ENCODE measurements around the gene MTMR3. TPM values are rescaled to one million over a fixed set of nuclear protein-coding genes. Genes with fewer than 3 reads are reported as not detected.

MTMR3 gene
- polyA plus RNA-seq, 1 of the 3 experiments (the other 2 are of a cell fraction) = 20.4 TPM

GRCh38 chr22:30045901-30046715, 163.1 kb downstream of the MTMR3 start:
- 96% methylated on average over 16 of the region's 21 CpGs for WGBS (ENCODE audit: low lambda C conversion rate)
- H3K27ac ChIP-seq (ENCODE audit: low read depth in 2 of 2, low read length in 1 of 2) = no peak overlapping the region
- no peaks in the 10 kb centered on the region for H3K9me3 ChIP-seq
- ChIA-PET CTCF (interaction anchor here (1.7 kb wide), 1 partner anchor 9 kb away, joined by 6 read pairs; no protein-coding TSS in a partner anchor), POLR2A (no interaction called here)
- H3K4me2 ChIP-seq = no peak overlapping the region
- TF ChIP-seq ELF1 (IDR thresholded peaks at IDR 0.05) (no peak), TAF1 (IDR thresholded peaks at IDR 0.05; ENCODE audit: borderline replicate concordance, low read depth, low read length) (no peak), GATA2 (CRISPR knock-in tag; IDR thresholded peaks at IDR 0.05) (no peak)
- no peaks in the 10 kb centered on the region for H3K36me3 ChIP-seq (replicated peaks in 1 of 2; ENCODE audit: control insufficient read depth in 1 of 2, insufficient read depth in 2 of 2, low read length in 1 of 2)
- DNase-seq = no peak
- H3F3A ChIP-seq (replicated peaks; ENCODE audit: insufficient read depth) = peaks cover 21% of the 10 kb centered on the region
- peaks cover 0 to 27% of the 10 kb centered on the region in 2 experiments; a peak in 3 of 4 replicates for H3K4me1 ChIP-seq (ENCODE audit: control insufficient read depth in 1 of 2, insufficient read depth in 2 of 2, low read depth in 1 of 2, low read length in 1 of 2)
- H3K27me3 ChIP-seq (ENCODE audit: insufficient read depth) = no peaks in the 10 kb centered on the region
- H3K4me3 ChIP-seq (ENCODE audit: low read depth in 2 of 2, low read length in 1 of 2) = no peak overlapping the region
- no peak overlapping the region for H3K9ac ChIP-seq
- no peaks in the 10 kb centered on the region for H3K79me2 ChIP-seq (ENCODE audit: insufficient read depth)
- no peaks in the 10 kb centered on the region for H4K20me1 ChIP-seq (ENCODE audit: insufficient read depth)
- no peaks in the 10 kb centered on the region for H3K9me2 ChIP-seq
- no peak overlapping the region for H2AFZ ChIP-seq (ENCODE audit: low read depth)

GRCh38 chr22:30046716-30047363, 163.9 kb downstream of the MTMR3 start:
- 98% methylated on average over 10 of the region's 15 CpGs for WGBS (ENCODE audit: low lambda C conversion rate)
- H4K20me1 ChIP-seq (ENCODE audit: insufficient read depth) = no peaks in the 10 kb centered on the region
- no peak overlapping the region for H2AFZ ChIP-seq (ENCODE audit: low read depth)
- peaks cover 0 to 27% of the 10 kb centered on the region in 2 experiments; a peak in 3 of 4 replicates for H3K4me1 ChIP-seq (ENCODE audit: control insufficient read depth in 1 of 2, insufficient read depth in 2 of 2, low read depth in 1 of 2, low read length in 1 of 2)
- no peaks in the 10 kb centered on the region for H3K9me3 ChIP-seq
- H3F3A ChIP-seq (replicated peaks; ENCODE audit: insufficient read depth) = peaks cover 21% of the 10 kb centered on the region
- no peak overlapping the region for H3K27ac ChIP-seq (ENCODE audit: low read depth in 2 of 2, low read length in 1 of 2)
- no peaks in the 10 kb centered on the region for H3K27me3 ChIP-seq (ENCODE audit: insufficient read depth)
- no peaks in the 10 kb centered on the region for H3K79me2 ChIP-seq (ENCODE audit: insufficient read depth)
- no peak for DNase-seq
- H3K4me3 ChIP-seq (ENCODE audit: low read depth in 2 of 2, low read length in 1 of 2) = no peak overlapping the region
- CTCF ChIA-PET = interaction anchor here (0.9 kb wide), 1 partner anchor 41 kb away, joined by 3 read pairs; no protein-coding TSS in a partner anchor
- POLR2A ChIA-PET = interaction anchor here (1.1 kb wide), 1 partner anchor 12 kb away, joined by 3 read pairs; no protein-coding TSS in a partner anchor
- no peak overlapping the region for H3K9ac ChIP-seq
- H3K9me2 ChIP-seq = no peaks in the 10 kb centered on the region
- no peaks in the 10 kb centered on the region for H3K36me3 ChIP-seq (replicated peaks in 1 of 2; ENCODE audit: control insufficient read depth in 1 of 2, insufficient read depth in 2 of 2, low read length in 1 of 2)
- H3K4me2 ChIP-seq = no peak overlapping the region
- TF ChIP-seq MEF2A (IDR thresholded peaks at IDR 0.05; ENCODE audit: borderline replicate concordance, low read depth) (no peak), RCOR1 (IDR thresholded peaks at IDR 0.05; ENCODE audit: low read length) (no peak), TEAD4 (IDR thresholded peaks at IDR 0.05; ENCODE audit: borderline replicate concordance, insufficient read depth) (no peak), PBX3 (IDR thresholded peaks at IDR 0.05) (no peak), GABPA (IDR thresholded peaks at IDR 0.05; ENCODE audit: low read depth) (no peak), EZH2phosphoT487 (IDR thresholded peaks at IDR 0.05; ENCODE audit: borderline replicate concordance, low read depth) (no peak), NRF1 (IDR thresholded peaks at IDR 0.05; ENCODE audit: low read depth, low read length) (no peak), TAF1 (IDR thresholded peaks at IDR 0.05; ENCODE audit: borderline replicate concordance, low read depth, low read length) (no peak), YY1 (IDR thresholded peaks at IDR 0.05; ENCODE audit: low read depth) (no peak), SMC3 (IDR thresholded peaks at IDR 0.05; ENCODE audit: low read depth, low read length) (no peak), POLR2AphosphoS5 (IDR thresholded peaks at IDR 0.05; ENCODE audit: low read depth, low read length) (no peak), USF2 (IDR thresholded peaks at IDR 0.05; ENCODE audit: borderline replicate concordance, low read depth, low read length) (no peak), REST (IDR thresholded peaks at IDR 0.05; ENCODE audit: low read depth, low read length) (no peak), USF1 (IDR thresholded peaks at IDR 0.05; ENCODE audit: borderline replicate concordance, low read depth) (no peak), RAD21 (IDR thresholded peaks at IDR 0.05; ENCODE audit: low read length) (no peak)
